ENCODE data around the gene PAM16.
"Not testable (repeated sequence)": the region's sequence is repeated elsewhere in the genome, so short reads cannot be mapped to it uniquely, and the experiment has no call there.

The PAM16 gene

GRCh38 chr16:4354512-4355409, 3.6 kb upstream of the PAM16 start:
- no peak for DNase-seq (ENCODE audit: extremely low read depth in 1 of 2, low read depth in 1 of 2)

DNA sequence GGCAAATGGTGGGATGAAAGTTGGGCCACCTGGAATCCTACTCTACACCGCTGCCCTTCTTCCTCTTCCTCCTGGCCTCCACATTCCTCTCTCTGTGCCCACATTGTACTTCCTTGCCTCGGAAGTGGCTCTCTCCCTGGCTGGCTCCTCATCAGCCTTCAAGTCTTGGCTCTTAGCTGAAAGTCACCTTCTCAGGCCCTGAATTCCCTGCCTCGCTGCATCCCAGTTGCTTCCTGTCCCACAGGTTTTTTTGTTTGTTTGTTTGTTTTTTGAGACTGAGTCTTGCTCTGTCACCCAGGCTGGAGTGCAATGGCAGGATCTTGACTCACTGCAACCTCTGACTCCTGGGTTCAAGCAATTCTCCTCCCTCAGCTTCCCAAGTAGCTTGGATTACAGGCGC, 2.6 kb upstream of the PAM16 start:
- DNase-seq (ENCODE audit: extremely low read depth in 1 of 2, low read depth in 1 of 2) = no peak

DNA sequence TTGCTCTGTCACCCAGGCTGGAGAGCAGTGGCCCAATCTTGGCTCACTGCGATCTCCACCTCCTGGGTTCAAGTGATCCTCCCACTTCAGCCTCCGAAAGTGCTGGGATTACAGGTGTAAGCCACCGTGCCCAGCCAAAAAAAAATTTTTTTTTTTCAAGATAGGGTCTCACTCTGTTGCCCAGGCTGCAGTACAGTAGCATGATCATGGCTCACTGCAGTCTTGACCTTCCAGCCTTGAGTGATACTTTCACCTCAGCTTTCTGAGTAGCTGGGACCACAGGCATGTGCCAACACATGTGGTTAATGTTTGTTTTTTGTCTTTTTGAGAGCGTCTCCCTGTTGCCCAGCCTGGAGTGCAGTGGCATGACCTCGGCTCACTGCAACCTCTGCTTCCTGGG, 1.7 kb upstream of the PAM16 start:
- no peak for DNase-seq (ENCODE audit: extremely low read depth in 1 of 2, low read depth in 1 of 2)

DNA sequence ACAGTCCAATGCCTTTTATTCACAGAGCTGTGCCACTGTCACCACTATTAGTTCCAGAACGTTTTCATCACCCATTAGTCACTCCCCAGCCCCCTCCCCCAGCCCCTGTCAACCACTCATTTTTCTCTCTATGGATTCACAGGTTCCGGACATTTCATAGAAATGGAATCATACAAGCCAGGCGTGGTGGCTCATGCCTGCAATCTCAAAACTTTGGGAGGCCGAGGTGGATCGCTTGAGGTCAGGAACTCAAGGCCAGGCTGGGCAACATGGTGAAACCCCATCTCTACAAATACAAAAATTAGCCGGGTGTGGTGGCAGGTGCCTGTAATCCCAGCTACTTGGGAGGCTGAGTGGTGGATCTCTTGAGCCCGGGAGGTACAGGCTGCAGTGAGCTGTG, 759 bp upstream of the PAM16 start:
- DNase-seq (ENCODE audit: extremely low read depth in 1 of 2, low read depth in 1 of 2) = no peak

DNA sequence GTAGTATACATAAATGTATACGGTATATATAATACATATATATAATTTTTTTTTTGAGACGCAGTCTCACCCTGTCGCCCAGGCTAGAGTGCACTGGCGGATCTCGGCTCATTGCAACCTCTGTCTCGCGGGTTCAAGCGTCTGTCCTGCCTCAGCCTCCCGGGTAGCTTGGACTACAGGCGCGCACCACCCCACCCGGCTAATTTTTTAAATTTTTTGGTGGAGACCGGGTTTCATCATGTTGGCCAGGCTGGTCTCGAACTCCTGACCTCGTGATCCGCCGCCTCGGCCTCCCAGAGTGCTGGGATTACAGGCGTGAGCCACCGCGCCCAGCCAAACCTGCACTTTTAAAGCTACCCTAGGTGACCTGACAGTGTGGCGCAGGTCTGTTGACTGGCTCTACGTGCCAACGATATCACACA, 745 bp downstream of the PAM16 start:
- DNase-seq (ENCODE audit: extremely low read depth in 1 of 2, low read depth in 1 of 2) = no peak

DNA sequence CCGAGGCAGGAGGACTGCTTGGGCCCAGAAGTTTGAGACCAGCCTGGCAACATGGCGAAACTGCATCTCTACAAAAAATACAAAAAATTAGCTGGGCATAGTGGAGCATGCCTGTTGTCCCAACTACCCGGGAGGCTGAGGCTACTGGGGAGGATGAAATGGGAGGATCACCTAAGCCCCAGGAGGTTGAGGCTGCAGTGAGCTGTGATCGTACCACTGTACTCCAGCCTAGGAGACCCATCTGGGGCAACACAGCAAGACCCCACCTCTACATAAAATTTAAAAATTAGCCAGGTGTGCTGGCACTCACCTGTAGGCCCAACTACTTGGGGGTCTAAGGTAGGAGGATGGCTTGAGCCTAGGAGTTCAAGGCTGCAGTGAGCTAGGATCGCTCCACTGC, 1.8 kb downstream of the PAM16 start:
- DNase-seq (ENCODE audit: extremely low read depth in 1 of 2, low read depth in 1 of 2) = no peak

- no peak for DNase-seq (ENCODE audit: extremely low read depth in 1 of 2, low read depth in 1 of 2)
Observed at GRCh38 chr16:4347765-4348509, 3.2 kb downstream of the PAM16 start.

GRCh38 chr16:4347010-4347409, 4.1 kb downstream of the PAM16 start:
- DNase-seq (ENCODE audit: extremely low read depth in 1 of 2, low read depth in 1 of 2) = no peak

GRCh38 chr16:4345836-4346781, 5.0 kb downstream of the PAM16 start:
- no peak for DNase-seq (ENCODE audit: extremely low read depth in 1 of 2, low read depth in 1 of 2)

DNA sequence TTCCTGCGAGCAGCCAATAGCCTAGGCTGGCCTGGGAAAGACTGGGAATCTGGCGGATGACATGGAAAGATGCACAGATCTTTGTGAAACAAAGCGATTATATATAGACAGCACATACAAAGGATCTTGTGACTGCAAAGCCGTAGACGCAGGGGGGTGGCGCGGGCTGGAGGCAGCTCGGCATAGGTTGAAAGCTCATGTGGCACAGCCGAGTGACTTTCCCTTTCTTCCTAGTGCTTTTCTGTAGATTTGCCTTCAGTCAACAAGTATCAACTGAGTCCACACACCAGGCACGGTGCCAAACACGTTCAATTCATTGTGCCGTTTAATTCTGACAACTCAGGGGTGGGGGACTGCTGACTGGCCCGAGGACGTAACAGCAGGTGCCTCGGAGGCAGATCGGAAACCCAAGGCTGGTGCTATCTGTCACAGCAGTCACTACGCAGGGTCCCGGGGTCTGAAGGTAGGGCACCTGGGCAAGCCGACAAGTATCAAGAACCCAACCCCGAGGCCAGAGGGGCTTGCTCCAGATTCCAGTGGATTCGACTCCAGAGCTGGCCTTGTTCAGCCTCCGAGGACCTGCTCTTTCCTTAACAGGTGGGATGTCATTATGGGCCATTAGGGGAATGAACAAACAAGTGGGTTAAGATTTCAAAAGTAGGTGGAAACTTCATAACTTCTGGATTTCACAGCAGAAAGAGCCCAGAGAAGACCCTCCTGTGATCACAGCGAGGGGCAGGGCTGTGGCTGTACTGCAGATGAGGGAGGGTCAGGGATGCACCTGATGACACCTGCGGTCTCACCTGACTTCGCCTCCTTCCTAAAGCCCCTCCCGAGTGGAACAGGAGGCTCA, 5.9 kb downstream of the PAM16 start:
- DNase-seq (ENCODE audit: extremely low read depth in 1 of 2, low read depth in 1 of 2) = no peak

DNA sequence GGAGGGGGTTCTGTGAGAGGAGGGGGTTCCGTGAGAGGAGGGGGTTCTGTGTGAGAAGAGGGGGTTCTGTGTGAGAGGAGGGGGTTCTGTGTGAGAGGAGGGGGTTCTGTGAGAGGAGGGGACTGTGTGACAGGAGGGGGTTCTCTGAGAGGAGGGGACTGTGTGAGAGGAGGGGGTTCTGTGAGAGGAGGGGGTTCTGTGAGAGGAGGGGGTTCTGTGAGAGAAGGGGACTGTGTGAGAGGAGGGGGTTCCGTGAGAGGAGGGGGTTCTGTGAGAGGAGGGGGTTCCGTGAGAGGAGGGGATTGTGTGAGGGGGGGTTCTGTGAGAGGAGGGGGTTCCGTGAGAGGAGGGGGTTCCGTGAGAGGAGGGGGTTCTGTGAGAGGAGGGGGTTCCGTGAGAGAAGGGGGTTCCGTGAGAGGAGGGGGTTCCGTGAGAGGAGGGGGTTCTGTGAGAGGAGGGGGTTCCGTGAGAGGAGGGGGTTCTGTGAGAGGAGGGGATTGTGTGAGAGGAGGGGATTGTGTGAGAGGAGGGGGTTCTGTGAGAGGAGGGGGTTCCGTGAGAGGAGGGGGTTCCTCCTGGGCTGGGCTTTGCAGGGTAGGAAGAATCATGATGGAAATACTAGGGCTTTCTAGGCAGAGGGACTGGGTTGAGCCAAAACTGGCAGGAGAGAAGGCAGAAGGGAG, 6.7 kb downstream of the PAM16 start:
- DNase-seq (ENCODE audit: extremely low read depth in 1 of 2, low read depth in 1 of 2) = not testable (repeated sequence)

DNA sequence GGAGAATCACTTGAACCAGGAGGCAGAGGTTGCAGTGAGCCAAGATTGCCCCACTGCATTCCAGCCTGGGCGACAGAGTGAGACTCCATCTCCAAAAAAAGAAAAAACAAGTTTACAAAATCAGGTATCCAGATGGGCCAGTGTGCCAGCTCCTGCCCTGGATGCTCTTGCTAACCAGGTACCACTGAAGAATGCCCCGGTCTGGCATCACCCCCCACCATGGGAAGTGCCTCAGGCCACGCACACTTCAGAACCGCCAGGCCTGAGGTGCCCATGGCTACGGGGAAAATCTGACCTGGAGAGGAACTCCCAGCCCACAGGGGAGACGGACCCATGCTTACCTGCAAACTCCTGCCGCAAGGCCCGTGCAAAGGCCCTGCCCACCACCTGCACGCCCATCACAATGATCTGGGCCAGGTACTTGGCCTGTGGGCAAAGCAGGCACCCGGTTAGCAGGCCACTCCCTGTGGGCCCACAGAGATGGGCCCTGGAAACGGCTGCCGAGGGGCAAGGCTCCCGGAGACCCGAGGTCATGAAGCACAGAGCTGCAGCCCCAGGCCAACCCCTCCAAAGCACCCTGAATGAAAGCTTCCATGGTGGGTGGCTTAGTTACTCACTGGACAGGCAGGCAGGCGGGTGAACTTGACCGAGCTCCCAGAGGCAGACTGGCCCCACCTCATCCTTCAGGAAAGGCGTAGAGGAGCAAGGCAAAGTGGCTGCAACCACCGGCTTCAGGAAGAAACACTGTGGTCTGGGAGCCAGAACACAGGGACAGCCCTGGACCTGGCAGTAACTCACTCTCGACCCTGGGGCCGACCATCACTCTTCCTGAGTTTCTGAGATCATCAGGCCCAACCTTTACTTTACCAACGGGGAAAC, 8.0 kb downstream of the PAM16 start:
- DNase-seq (ENCODE audit: extremely low read depth in 1 of 2, low read depth in 1 of 2) = no peak

- no peak for DNase-seq (ENCODE audit: extremely low read depth in 1 of 2, low read depth in 1 of 2)
Observed at GRCh38 chr16:4341250-4341649, 9.9 kb downstream of the PAM16 start.

DNA sequence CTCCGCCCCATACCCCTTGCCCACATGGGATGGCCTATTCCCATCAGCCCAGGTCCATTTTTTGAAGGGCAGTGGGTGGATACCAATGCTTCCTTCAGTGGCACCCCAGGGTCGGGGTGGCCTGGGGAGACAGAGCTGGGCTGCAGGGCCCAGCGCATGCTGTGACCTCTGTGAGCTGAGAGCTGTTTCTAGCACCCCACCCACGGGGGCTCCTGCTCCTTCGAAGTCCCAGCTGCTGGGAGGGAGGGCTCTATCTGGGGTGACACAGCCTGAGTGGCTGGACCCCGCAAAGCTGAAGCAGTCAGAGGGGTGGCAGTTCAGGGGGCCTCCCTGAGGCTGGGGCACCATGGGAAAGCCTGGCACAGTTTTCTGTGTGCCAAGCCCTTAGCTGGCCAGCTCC, 10.7 kb downstream of the PAM16 start:
- DNase-seq (ENCODE audit: extremely low read depth in 1 of 2, low read depth in 1 of 2) = no peak

GRCh38 chr16:4339909-4340308, 11.2 kb downstream of the PAM16 start:
- no peak for DNase-seq (ENCODE audit: extremely low read depth in 1 of 2, low read depth in 1 of 2)

DNA sequence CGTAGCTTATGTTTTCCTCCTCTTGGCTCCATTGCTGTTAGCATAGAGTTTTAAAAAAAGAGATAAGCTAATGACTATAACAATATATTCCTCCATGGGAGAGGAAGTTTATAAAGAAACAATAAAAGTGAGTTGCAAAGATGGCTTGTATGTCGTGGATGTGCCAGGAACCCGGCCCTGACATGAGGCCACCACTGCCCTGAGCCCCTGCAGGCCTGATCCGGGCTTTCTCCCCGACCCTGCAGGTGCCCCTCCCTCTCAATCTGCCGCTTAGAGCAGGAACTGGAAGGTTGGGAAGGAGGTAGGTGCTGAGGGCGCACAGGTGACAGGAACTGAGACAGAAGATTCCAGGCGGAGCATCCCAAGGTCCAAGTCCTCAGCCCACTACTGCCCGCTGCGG, 11.7 kb downstream of the PAM16 start:
- no peak for DNase-seq (ENCODE audit: extremely low read depth in 1 of 2, low read depth in 1 of 2)

GRCh38 chr16:4338712-4339299, 12.3 kb downstream of the PAM16 start:
- no peak for DNase-seq (ENCODE audit: extremely low read depth in 1 of 2, low read depth in 1 of 2)

GRCh38 chr16:4338125-4338582, 13.0 kb downstream of the PAM16 start:
- DNase-seq (ENCODE audit: extremely low read depth in 1 of 2, low read depth in 1 of 2) = no peak

Data from activated CD8-positive, alpha-beta memory T cell treated with anti-CD3 and anti-CD28 coated beads for 1 hour (primary cell).